NB4 (cell line): ENCODE data around the gene SRSF3.

Experiments
- MAX ChIP-seq: IDR thresholded peaks from 2 replicates; pipeline ENCODE4 v1.6.1; 2011; ENCODE audit warnings: low read depth, low read length
- MYC ChIP-seq: IDR thresholded peaks from 2 replicates; pipeline ENCODE4 v1.6.1; 2011; ENCODE audit warnings: low read depth, low read length
- POLR2A ChIP-seq: IDR thresholded peaks from 2 replicates; pipeline ENCODE4 v1.6.1; 2011; ENCODE audit warnings: mild to moderate bottlenecking; ENCODE audit not compliant: insufficient read length; ENCODE audit errors: extremely low read depth
- TF ChIP-seq, protein P1 (sequence below): IDR thresholded peaks from one replicate; pipeline ENCODE4 v1.5.1; 2012; ENCODE audit warnings: low read depth, low read length

DNA sequence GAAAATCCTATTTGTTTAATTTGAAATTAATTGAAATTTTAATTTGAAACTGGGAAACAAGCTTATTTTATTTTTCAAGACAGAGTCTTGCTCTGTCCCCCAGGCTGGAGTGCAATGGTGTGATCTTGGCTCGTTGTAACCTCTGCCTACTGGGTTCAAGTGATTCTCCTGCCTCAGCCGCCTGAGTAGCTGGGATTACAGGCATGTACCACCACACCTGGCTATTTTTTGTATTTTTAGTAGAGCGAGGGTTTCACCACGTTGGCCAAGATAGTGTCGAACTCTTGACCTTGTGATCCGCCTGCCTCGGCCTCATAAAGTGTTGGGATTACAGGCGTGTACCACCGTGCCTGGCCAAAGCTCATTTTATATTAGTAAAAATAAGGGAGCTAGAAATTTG, 4.2 kb downstream of the SRSF3 start:
- TF ChIP-seq, protein P1, sequence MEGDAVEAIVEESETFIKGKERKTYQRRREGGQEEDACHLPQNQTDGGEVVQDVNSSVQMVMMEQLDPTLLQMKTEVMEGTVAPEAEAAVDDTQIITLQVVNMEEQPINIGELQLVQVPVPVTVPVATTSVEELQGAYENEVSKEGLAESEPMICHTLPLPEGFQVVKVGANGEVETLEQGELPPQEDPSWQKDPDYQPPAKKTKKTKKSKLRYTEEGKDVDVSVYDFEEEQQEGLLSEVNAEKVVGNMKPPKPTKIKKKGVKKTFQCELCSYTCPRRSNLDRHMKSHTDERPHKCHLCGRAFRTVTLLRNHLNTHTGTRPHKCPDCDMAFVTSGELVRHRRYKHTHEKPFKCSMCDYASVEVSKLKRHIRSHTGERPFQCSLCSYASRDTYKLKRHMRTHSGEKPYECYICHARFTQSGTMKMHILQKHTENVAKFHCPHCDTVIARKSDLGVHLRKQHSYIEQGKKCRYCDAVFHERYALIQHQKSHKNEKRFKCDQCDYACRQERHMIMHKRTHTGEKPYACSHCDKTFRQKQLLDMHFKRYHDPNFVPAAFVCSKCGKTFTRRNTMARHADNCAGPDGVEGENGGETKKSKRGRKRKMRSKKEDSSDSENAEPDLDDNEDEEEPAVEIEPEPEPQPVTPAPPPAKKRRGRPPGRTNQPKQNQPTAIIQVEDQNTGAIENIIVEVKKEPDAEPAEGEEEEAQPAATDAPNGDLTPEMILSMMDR = no peak
- TF ChIP-seq POLR2A = no peak
- TF ChIP-seq MAX = no peak
- no peak for TF ChIP-seq MYC
